Stimulated activated CD4-positive, alpha-beta T cell treated with anti-CD3 and anti-CD28 coated beads, TNF-alpha, amount 100 ng/mL, for 48 hours (primary cell): Measurements from ENCODE around the gene LTC4S.
"Not testable (repeated sequence)": the region's sequence is repeated elsewhere in the genome, so short reads cannot be mapped to it uniquely, and the experiment has no call there.

Experiments
- DNase-seq, 3 donors: peaks; one replicate each; pipeline ENCODE4 v3.0.0-alpha.2; 2020; ENCODE audit warnings: low read depth in 3 of 3

The LTC4S gene, protein sequence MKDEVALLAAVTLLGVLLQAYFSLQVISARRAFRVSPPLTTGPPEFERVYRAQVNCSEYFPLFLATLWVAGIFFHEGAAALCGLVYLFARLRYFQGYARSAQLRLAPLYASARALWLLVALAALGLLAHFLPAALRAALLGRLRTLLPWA

DNA sequence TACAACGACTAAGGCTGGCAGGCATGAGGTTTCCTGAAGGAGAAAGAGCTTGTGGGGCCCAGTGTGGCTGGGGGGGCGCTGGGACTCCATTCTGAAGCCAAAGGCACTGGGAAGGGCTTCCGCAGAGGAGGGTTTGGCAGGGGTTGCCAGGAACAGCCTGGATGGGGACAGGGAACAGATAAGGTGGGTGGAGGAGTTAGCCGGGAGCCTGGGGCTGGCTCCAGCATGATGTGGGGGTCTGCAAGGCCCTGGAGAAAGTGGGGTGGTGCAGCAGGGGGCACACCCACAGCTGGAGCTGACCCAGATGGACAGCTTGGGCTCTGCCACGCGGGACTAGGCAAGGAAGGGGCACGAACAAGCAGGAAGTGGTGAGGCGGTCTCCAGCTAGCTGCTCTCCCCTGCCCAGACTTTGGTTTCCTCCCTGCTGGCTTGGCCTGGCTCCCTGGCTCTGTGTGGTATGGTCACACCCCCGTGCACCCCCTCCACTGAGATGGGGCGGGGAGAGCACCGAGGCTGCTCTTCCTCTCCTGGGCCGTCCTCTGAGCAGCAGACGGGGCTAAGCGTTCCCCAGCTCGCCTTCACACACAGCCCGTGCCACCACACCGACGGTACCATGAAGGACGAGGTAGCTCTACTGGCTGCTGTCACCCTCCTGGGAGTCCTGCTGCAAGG is at the start of gene LTC4S:
Gene LTC4S, plus strand, starts transcription at position 519 of the 672 bp plus-strand sequence. Its CDS starts 95 bp downstream, at position 614.
- DNase-seq = no peak

DNA sequence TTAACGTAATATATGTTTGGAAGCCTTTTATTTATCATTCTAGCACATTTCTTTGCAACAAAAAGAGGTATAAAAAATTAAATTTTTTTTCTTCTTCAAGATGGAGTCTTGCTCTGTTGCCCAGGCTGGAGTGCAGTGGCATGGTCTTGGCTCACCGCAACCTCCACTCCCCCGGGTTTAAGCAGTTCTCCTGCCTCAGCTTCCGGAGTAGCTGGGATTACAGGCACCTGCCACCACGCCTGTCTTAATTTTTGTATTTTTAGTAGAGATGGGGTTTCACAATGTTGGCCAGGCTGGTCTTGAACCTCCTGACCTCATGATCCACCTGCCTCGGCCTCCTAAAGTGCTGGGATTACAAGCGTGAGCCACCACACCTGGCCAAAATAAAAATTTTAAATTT is 49.7 kb upstream of the LTC4S start:
- not testable (repeated sequence) for DNase-seq

DNA sequence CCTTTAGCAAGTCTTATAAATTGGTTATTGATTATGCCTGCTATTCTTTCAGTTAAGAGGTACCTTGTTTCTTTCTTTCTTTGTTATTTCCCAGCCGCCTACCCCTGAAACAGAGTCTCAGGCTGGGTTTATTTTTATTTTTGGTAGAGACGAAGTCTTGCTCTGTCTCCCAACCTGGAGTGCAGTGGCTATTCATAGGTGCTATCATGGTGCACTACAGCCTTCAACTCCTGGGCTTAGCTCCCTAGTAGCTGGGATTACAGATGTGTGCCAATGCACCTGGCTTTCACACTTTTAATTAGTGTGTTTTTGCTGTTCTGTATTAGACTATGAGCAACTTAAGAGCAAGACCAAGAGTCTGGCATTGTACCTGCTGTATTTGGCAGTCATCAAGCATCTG is 46.9 kb upstream of the LTC4S start:
- DNase-seq = no peak

DNA sequence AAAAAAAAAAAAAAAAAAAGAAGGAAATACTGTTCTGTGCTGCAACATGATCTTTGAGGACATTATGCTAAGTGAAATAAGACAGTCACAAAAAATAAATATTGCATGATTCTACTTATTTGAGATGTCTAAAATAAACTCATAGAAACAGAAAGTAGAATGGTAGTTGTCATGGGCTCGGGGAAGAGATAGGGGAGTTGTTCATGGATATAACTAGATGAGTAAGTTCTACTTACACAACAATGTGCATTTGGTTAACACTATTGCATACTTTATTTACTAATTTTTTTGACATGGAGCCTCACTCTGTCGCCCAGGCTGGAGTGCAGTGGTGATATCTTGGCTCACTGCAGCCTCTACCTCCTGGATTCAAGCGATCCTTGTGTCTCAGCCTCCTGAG is 46.0 kb upstream of the LTC4S start:
- DNase-seq = no peak

DNA sequence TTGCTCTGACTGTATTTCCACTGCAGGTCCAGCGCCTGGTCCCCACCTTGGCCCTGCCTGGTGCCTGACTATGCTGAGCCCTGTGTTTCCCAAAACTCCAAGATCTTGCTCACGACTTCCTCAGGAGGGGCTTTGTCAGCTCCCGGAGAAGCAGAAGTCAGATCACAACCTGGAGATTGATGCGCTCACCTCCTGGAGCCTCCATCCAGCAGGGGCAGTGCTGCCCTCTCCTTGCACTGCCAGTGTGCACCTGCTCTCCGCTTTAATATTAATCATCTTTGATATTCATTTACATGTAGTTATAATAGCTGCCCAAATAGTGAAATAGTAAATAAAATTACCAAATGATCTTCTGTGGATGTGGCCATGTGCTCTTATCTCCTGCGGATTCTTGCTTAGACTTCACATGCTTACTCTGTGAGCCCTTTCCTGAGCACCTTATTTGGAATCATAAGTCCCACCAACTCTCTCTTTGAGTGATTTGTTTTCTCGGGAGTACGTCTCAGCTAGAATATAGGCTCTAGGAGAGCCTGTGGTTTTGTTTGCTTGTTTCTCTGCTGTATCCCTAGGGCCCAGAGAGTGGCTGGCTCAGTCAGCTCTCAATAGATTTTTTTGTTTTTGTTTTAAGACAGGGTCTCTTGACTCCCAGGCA is 43.8 kb upstream of the LTC4S start:
- DNase-seq = no peak

DNA sequence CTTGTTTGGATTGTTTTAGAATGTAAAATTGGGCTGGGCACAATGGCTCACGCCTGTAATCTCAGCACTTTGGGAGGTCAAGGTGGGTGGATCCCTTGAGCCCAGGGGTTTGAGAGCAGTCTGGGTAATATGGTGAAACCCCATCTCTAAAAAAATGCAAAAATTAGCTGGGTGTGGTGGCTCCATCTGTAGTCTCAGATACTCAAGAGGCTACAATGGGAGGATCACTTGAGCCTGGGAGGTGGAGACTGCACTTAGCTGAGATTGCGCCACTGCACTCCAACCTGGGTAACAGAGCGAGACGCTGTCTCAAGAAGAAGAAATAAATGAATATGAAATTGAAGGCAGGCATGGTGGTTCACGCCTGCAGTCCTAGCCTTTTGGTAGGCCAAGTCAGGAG is 39.8 kb upstream of the LTC4S start:
- DNase-seq = no peak

DNA sequence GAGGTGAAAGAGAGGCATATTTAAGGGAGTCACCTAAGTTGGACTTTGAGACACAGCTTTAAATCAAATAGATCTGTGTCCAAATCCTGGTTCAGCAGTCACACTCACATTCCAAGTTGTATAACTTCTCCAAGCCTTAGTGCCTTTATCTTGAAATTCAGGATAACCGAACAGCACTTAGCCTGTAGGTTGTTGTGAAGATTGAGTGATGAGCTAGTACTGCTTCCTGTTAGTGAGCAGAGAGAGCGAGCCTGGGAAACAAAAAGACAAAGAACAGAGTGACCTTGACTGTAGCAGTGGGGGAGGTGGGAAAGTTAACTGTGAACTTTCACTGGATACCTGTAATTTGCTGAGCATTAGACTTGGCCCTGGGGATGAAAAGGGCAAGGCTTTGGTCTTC is 38.8 kb upstream of the LTC4S start:
- no peak for DNase-seq

DNA sequence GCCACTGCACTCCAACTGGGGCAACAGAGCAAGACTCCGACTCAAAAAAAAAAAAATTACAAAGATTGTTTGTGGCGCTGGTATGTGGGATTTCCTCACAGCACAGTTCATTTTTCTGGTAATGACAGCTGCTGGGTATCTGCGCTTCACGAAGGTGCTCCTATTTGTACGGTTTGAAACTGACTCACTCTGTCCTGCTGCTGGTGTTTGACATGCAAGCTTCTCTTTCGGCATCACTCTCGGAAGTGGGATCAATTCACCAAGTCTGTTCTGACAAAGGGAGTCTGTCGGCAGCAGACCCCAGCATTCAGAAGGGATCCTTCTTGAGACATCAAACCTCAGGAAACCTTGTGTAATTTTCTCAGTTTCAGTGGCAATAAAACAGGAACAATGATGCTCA is 34.8 kb upstream of the LTC4S start:
- DNase-seq = no peak

DNA sequence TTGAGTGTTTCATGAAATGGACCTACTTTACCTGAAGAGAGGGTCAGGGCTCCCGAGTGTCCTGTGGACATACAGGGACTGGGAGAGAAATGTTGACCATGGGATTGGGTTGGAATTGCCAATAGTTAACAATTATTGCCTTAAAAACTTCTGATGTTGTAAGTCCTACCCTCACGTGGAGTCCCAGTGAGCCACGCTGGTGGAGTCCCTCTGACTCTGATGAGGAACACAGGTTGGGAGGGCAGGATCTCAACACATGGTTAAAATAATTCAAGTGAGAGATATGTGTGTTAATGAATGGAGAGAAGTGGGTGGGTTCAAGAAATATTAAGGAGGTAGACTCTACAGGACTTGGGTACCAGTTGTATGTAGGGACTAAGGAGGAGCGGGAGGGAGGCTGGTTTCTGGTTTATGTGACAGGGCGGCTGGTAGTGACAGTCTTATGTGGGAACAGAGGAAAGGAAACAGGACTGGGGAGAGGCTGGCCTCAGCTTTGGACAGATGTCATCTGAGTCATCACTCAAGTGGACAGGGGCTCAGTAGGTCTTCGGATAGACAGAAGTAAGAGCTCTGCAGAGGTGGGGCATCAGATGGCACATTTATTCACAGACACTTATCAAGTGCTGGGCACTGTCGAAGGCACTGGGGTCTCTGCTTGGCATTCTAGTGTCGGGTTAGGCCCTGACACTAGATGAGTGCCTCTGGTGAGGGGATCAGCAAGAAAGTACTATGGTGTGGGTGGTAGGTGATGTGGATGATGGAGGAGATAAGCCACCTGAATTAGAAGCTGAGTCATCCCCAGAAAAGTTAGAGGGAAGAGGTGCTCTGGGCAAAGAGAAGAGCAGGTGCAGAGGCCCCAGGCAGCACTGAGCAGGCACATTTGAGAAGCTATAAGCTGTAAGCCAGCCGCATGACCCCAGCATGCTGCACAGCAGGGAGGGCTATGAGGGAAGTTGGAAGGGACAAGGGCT is 33.9 kb upstream of the LTC4S start:
- peak in 1 of 3 donors; percentile 20 for DNase-seq

DNA sequence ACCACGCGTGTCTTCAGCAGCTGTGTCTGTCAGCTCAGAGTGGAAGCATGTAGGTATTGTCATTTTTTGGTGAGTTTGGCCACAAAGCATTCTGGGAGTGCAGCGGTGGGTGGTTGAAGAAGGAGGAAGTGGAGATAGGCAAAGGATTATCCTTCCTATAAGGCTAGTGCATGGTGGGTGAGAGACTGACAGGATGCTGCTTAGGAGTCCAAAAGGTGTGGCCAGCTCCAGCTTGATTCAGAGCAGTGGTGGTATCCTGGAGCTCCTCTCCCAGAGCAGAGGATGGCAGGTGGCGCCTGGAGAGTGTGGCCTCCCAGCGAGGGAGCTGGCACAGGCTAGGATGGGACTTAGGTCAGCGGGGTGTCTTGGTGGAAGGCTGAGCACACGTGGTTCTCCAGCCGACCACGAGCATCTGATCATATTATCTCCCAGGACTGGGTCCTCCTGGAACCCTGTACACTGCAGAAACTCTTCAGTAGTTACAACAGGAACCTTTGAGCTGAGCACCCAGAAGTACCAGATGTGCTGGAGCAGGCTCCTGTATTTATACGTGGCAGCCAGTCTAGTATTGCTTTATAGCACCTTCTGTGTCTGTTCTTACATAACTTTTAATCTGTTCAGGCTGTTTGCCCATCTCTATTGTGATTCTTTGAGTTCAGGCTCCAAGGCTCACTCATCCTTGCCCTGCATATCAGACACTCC is 31.6 kb upstream of the LTC4S start:
- no peak for DNase-seq

DNA sequence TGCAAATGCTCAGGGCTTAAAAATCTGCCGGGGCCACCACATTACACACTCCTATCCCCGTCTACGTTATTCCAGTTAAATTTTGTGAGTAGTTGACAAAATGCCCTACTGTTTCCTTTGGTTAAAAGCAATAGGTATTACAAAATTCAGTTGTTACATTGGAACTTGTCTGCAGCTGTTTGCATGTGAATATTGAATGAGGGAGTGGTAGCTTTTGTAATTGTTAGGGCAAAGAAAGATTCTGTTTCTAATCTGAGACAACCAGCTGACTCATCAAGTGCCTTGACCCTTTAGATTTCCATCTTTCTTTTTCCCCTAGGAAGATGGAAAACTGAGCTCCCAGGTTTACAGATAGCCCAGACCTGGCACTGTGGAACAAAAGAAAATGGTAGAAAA is 31.0 kb upstream of the LTC4S start:
- no peak for DNase-seq

DNA sequence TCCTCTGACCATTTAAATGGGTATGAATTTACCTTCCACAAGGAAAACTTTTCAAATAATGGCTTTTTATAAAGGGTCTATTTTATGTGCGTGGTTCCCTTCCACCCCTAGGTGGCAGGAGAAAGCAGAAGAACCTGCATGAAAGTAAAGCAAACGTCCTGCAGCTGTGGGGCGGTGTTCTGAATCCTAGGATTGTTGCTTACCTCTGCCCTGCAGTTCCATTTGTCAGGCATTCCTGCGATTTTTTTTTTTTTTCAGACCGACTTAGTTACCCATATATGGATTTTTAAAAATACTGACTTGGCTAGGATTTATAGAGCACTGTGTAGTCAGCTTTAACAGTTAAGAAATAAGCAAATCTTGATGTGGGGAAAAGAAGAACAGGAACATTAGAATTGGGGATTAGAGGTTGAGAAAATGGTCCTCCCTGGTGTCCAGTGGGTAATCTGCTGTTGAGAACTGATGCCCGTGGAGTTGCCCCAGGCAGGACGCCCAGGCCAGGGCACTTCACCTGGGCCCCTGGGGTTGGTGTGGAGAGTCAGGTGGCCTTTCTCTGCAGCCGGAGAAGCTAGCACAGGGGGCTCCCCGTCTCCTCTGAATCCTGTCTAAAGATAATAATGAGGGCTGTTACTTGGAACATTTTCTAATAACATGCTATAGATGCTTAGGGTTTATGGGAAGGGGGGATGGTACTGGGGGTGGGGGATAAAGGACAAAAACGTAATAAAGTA is 30.4 kb upstream of the LTC4S start:
- no peak for DNase-seq

DNA sequence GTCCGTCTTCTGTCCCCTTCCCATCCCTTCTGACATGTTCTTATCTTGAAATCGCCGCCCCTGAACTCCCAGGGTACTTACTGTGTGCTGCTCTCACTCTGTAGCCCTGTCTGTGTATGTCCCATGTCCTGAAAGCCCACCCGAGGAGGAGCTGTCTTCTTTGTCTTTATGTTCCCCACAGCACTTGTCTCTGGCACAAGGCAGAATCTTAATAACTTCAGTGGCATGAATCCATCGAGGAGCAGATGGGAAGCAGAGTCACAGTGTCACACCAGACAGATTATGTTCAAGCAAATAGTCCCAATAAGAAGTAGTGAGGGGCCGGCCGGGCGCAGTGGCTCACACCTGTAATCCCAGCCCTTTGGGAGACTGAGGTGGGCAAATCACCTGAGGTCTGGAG is 29.7 kb upstream of the LTC4S start:
- DNase-seq = no peak

DNA sequence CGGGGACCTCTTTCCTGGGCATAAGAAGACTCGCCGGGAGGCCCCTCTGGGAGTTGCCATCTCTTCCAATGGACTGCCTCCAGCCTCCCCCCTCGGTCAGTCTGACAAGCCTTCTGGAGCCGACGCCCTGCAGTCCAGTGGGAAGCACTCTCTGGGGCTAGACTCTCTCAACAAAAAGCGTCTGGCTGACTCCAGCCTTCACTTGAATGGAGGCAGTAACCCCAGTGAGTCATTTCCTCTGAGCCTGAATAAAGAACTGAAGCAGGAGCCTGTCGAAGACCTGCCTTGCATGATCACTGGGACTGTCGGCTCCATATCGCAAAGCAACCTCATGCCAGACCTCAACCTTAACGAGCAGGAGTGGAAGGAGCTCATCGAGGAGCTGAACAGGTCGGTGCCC is 28.4 kb upstream of the LTC4S start:
- DNase-seq = no peak

DNA sequence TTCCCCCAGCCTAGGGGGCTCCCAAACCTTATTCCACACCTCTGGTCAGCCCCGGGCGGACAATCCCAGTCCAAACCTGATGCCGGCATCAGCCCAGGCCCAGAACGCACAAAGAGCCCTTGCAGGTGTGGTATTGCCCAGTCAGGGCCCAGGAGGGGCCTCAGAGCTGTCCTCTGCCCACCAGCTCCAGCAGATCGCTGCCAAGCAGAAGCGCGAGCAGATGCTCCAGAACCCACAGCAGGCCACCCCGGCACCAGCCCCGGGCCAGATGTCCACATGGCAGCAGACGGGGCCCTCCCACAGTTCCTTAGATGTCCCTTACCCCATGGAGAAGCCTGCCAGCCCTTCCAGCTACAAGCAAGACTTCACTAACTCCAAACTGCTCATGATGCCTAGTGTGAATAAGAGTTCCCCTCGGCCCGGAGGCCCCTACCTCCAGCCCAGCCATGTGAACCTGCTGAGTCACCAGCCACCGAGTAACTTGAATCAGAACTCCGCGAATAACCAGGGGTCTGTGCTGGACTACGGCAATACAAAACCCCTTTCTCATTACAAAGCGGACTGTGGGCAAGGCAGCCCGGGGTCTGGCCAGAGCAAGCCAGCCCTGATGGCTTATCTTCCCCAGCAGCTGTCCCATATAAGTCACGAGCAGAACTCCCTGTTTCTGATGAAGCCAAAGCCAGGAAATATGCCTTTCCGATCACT is 27.6 kb upstream of the LTC4S start:
- no peak for DNase-seq

DNA sequence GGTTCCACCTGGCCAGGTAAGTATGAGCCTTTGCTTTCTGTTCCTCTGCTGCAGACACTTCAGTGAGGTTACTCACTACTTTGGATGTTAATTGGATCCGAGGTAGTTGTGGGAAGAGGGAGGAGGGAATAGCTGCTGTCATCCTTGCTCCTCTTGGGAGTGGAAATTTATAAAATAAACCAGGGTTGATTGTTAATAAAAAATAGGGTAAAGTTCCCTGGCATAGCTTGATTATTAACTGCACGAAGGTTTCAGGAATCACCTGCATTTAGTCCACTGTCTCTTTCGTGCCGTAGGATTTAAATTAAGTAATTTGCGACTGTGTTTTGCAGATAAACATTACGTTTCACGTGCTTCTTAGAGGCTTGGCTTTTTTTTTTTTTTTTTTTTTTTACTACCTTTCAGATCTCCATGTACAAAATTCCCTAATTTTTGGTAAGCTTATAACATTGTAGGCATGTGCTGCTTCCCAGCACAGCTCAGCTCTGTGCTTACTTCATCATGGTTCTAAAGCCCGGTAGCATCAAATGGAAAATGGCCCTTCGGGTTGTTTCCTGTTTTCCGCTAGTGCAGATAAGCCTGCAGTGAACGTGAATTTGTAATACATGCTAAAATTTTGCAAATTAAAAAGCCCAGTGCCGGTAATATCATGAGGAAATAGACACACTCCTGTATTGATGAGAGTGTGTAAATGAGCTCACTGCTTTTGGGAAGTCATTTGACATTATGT is 26.9 kb upstream of the LTC4S start:
- no peak for DNase-seq

DNA sequence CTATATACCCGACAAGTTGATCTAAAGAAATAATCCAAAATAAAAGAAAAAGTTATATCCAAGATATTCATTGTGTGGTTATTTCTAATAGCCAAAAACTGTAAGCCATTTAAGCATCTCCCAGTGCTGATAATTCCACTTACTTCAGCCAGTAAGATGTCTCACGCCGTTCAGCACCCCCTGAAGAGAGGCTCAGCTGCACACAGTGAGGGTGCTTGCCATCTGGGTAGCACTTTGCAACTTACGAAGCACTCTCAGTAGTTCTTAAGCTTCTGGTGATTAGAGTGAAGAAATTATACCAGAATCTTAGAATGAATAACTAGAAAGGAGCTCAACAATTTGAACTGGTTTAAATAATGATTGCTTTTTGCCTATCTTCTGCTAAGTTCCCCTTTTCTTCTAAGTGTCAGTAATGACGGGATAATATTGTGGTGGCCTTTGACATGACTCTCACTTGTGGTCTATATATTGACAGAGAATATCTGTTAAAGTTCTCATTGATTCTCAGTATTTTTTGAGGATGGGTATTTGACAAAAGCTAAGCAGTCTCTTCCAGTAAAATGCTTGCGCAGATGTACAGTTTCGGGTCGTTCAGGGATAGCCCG is 26.2 kb upstream of the LTC4S start:
- DNase-seq = no peak

DNA sequence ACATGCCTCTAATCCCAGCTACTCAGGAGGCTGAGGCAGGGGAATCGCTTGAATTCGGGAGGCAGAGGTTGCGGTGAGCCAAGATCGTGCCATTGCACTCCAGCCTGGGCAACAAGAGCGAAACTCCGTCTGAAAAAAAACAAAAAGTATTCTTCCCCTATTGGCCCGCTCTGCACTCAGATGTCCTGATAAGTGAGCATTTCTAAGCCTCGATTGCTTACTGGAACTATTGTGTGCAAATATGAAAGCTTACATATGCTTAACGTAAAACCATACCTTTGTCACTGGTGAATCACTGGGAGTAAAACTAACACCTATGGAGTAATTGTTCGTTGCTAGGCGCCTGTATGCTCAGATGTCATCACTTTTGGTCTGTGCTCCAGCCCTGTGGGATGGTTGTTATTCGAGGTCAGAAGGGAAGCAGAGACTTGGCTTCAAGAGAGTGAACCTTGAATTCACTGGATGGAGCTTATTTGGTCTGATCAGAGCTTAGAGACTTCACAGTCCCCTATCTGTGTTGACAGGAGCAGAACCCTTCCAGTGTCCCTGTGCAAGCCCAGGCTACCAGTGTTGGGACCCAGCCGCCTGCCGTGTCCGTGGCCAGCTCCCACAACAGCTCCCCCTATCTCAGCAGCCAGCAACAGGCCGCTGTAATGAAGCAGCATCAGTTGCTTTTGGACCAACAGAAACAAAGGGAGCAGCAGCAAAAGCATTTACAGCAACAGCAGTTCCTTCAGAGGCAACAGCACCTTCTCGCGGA is 25.3 kb upstream of the LTC4S start:
- no peak for DNase-seq
